Tibial artery (tissue), 4 donors: ENCODE results near the gene UTS2.

ENCODE experiments used
- DNase-seq, 2 donors: peaks; one replicate each; pipeline ENCODE4 v3.0.0-alpha.2; 2019
- H3K27ac ChIP-seq, 2 donors: fragments of 200-600 bp; sonication (generic) in 1 of 2; 1 replicate in 1 of 2; 2 replicates in 1 of 2; pipeline ENCODE4 v1.5.1; 2018 to 2019; ENCODE audit warnings: mild to moderate bottlenecking in 1 of 2
- H3K27me3 ChIP-seq, 2 donors: fragments of 200-600 bp; sonication (generic) in 1 of 2; one replicate each; pipeline versions ENCODE4 v1.5.1 to v1.6.0; 2016 to 2019
- H3K36me3 ChIP-seq, 3 donors: fragments of 200-600 bp; sonication (generic) in 2 of 3; one replicate each; pipeline ENCODE4 v1.5.1; 2016 to 2019; ENCODE audit warnings: mild to moderate bottlenecking in 2 of 3
- H3K4me1 ChIP-seq, 4 donors: fragments of 200-600 bp; sonication (generic) in 2 of 4; 1 replicate in 3 of 4; 2 replicates in 1 of 4; pipeline ENCODE4 v1.5.1; 2016 to 2019
- H3K4me3 ChIP-seq, 2 donors: fragments of 200-600 bp; sonication (generic) in 1 of 2; 1 replicate in 1 of 2; 2 replicates in 1 of 2; pipeline ENCODE4 v1.5.1; 2018 to 2019; ENCODE audit warnings: mild to moderate bottlenecking in 2 of 2
- H3K9me3 ChIP-seq, 3 donors: fragments of 200-600 bp; sonication (generic) in 1 of 3; one replicate each; pipeline ENCODE4 v1.5.1; 2016 to 2019
- intact Hi-C: fragments of 100-400 bp; cut with DNase I; formaldehyde crosslinking; loops from one replicate; pipeline ENCODE4 v1.15.0; 2023; ENCODE audit warnings: low total_unique reads
- TF ChIP-seq, protein P1 (sequence below), 2 experiments: fragments of 200-600 bp in 1 of 2; fragments of 450-650 bp in 1 of 2; IDR thresholded peaks; one replicate each; pipeline ENCODE4 v1.5.1; 2017 to 2019; ENCODE audit warnings: antibody characterized with exemption in 2 of 2, mild to moderate bottlenecking in 1 of 2, moderate library complexity in 1 of 2

The UTS2 gene

GRCh38 chr1:7839526-7839925, 13.3 kb downstream of the UTS2 start:
- Histone ChIP-seq H3K9me3 (peaks cover 0 to 15% (median 6%) of the 10 kb centered on the region in 3 donors), H3K27ac (no peak overlapping the region), H3K27me3 (no peaks in the 10 kb centered on the region), H3K4me1 (no peaks in the 10 kb centered on the region), H3K4me3 (no peak overlapping the region), H3K36me3 (peaks cover 93 to 99% (median 99%) of the 10 kb centered on the region in 3 donors)
- TF ChIP-seq, protein P1, sequence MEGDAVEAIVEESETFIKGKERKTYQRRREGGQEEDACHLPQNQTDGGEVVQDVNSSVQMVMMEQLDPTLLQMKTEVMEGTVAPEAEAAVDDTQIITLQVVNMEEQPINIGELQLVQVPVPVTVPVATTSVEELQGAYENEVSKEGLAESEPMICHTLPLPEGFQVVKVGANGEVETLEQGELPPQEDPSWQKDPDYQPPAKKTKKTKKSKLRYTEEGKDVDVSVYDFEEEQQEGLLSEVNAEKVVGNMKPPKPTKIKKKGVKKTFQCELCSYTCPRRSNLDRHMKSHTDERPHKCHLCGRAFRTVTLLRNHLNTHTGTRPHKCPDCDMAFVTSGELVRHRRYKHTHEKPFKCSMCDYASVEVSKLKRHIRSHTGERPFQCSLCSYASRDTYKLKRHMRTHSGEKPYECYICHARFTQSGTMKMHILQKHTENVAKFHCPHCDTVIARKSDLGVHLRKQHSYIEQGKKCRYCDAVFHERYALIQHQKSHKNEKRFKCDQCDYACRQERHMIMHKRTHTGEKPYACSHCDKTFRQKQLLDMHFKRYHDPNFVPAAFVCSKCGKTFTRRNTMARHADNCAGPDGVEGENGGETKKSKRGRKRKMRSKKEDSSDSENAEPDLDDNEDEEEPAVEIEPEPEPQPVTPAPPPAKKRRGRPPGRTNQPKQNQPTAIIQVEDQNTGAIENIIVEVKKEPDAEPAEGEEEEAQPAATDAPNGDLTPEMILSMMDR (IDR thresholded peaks at IDR 0.05) = no peak
- intact Hi-C loops = no loop called here
- DNase-seq = no peak

DNA sequence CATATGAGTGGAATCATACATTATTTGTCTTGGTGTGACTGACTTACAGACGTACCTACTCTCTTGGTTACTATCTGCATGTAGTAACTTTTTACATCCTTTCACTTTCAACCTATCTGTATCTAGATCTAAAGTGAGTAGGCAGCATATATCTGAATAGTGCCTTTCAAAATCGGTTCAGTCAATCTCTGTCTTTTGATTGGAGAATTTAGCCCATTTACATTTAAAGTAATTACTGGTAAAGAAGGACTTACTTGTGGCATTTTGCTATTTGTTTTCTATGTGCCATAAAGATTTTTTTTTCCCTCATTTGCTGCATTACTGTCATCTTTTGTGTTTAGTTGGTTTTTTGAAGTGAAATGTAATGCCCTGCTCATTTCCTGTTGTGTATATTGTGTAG, 14.2 kb downstream of the UTS2 start:
- Histone ChIP-seq H3K9me3 (peaks cover 0 to 15% (median 6%) of the 10 kb centered on the region in 3 donors), H3K27ac (no peak overlapping the region), H3K4me1 (no peaks in the 10 kb centered on the region), H3K4me3 (no peak overlapping the region), H3K36me3 (peaks cover 93 to 100% (median 99%) of the 10 kb centered on the region in 3 donors), H3K27me3 (no peaks in the 10 kb centered on the region)
- no peak for DNase-seq
- TF ChIP-seq, protein P1 (IDR thresholded peaks at IDR 0.05) = no peak
- intact Hi-C loops = no loop called here

DNA sequence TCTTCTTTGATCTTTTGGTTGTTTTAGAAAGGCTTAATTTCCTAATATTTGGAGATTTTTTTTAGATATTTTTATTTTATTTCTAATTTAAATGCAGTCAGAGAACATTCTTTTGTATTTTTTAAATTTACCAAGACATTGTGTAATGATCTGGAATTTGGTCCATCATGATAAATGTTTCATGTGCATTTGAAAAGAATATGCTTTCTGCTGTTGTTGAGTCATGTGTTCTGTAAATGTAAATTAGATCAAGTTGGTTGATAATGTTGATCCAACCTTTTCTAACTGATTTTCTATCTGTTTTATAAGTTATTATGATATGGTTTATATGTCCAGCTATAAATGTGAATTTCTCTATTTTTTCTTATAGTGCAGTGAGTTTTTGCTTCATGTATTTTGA, 19.8 kb downstream of the UTS2 start:
- Histone ChIP-seq H3K27me3 (no peaks in the 10 kb centered on the region), H3K4me1 (peaks cover 0 to 6% (median 0%) of the 10 kb centered on the region in 4 donors), H3K36me3 (peaks cover 52 to 69% (median 64%) of the 10 kb centered on the region in 3 donors), H3K4me3 (no peak overlapping the region), H3K9me3 (peaks cover 0 to under 1% (median 0%) of the 10 kb centered on the region in 3 donors), H3K27ac (no peak overlapping the region)
- no peak for DNase-seq
- TF ChIP-seq, protein P1 (IDR thresholded peaks at IDR 0.05) = no peak
- intact Hi-C loops = no loop called here

DNA sequence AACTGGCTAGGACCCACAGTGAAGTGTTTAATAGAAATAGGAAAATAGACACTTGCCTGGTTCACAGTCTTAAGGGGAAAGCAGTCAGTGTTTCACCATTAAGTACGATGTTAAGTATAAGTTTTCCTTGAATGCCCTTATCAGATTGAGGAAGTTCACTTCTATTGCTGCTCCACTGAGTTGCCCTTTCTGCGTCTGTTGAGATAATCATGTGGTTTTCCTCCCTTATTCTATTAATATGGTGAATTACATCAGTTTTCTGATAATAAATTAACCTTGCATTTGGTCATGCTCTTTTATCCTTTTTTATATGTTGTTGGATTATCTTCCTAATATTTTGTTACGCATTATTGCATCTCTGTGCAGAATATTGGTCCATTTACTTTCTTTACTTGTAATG, 21.4 kb downstream of the UTS2 start:
- DNase-seq = no peak
- Histone ChIP-seq H3K27ac (no peak overlapping the region), H3K4me1 (peaks cover 0 to 6% (median 0%) of the 10 kb centered on the region in 4 donors), H3K4me3 (no peak overlapping the region), H3K9me3 (no peaks in the 10 kb centered on the region), H3K36me3 (peaks cover 52 to 67% (median 64%) of the 10 kb centered on the region in 3 donors), H3K27me3 (no peaks in the 10 kb centered on the region)
- intact Hi-C loops = no loop called here
- TF ChIP-seq, protein P1 (IDR thresholded peaks at IDR 0.05) = no peak

GRCh38 chr1:7827126-7827955, 25.5 kb downstream of the UTS2 start:
- Histone ChIP-seq H3K4me1 (peaks cover 0 to 6% (median 0%) of the 10 kb centered on the region in 4 donors), H3K36me3 (peaks cover 56 to 75% (median 74%) of the 10 kb centered on the region in 3 donors), H3K4me3 (peak overlapping the region; percentile 6 to 45), H3K27ac (peak overlapping the region in 1 of 2 donors; percentile 18), H3K27me3 (no peaks in the 10 kb centered on the region), H3K9me3 (no peaks in the 10 kb centered on the region)
- intact Hi-C loops = no loop called here
- DNase-seq = no peak
- TF ChIP-seq, protein P1 (IDR thresholded peaks at IDR 0.05) = no peak
